ENCODE results near the gene NAB1. TPM values are rescaled to one million over a fixed set of nuclear protein-coding genes. Genes with fewer than 3 reads are reported as not detected.

The NAB1 gene
- polyA plus RNA-seq, 1 of the 3 experiments (the other 2 are of a cell fraction): 9.7 TPM

- no peak for TF ChIP-seq PBX3 (IDR thresholded peaks at IDR 0.05)
- TF ChIP-seq REST (IDR thresholded peaks at IDR 0.05; ENCODE audit: low read depth, low read length): no peak
- TF ChIP-seq NRF1 (IDR thresholded peaks at IDR 0.05; ENCODE audit: low read depth, low read length): no peak
- no peak for TF ChIP-seq TAF1 (IDR thresholded peaks at IDR 0.05; ENCODE audit: borderline replicate concordance, low read depth, low read length)
- no peak for TF ChIP-seq EZH2phosphoT487 (IDR thresholded peaks at IDR 0.05; ENCODE audit: borderline replicate concordance, low read depth)
- no peak for TF ChIP-seq RFX5 (IDR thresholded peaks at IDR 0.05; ENCODE audit: low read length)
- no peak for TF ChIP-seq RAD21 (IDR thresholded peaks at IDR 0.05; ENCODE audit: low read length)
- no peak for TF ChIP-seq USF2 (IDR thresholded peaks at IDR 0.05; ENCODE audit: borderline replicate concordance, low read depth, low read length)
These were observed 77.4 kb downstream of the NAB1 start (continued) for GRCh38 chr2:190726255-190726654.

- ChIA-PET POLR2A (no interaction called here), CTCF (no interaction called here)
- 86% methylated on average over 8 of the region's 8 CpGs for WGBS (ENCODE audit: low lambda C conversion rate)
- Histone ChIP-seq H3K9me3 (no peaks in the 10 kb centered on the region), H3K4me1 (ENCODE audit: control insufficient read depth in 1 of 2, insufficient read depth in 2 of 2, low read depth in 1 of 2, low read length in 1 of 2) (no peaks in the 10 kb centered on the region), H3K9me2 (no peaks in the 10 kb centered on the region), H3K79me2 (ENCODE audit: insufficient read depth) (no peaks in the 10 kb centered on the region), H3F3A (replicated peaks; ENCODE audit: insufficient read depth) (no peaks in the 10 kb centered on the region), H4K20me1 (ENCODE audit: insufficient read depth) (no peaks in the 10 kb centered on the region), H3K36me3 (replicated peaks in 1 of 2; ENCODE audit: control insufficient read depth in 1 of 2, insufficient read depth in 2 of 2, low read length in 1 of 2) (no peaks in the 10 kb centered on the region), H2AFZ (ENCODE audit: low read depth) (no peak overlapping the region), H3K27me3 (ENCODE audit: insufficient read depth) (no peaks in the 10 kb centered on the region), H3K27ac (ENCODE audit: low read depth in 2 of 2, low read length in 1 of 2) (no peak overlapping the region), H3K9ac (no peak overlapping the region), H3K4me2 (no peak overlapping the region), H3K4me3 (ENCODE audit: low read depth in 2 of 2, low read length in 1 of 2) (no peak overlapping the region)
- no peak for TF ChIP-seq EZH2phosphoT487 (IDR thresholded peaks at IDR 0.05; ENCODE audit: borderline replicate concordance, low read depth)
- TF ChIP-seq PBX3 (IDR thresholded peaks at IDR 0.05): no peak
- no peak for TF ChIP-seq NRF1 (IDR thresholded peaks at IDR 0.05; ENCODE audit: low read depth, low read length)
- TF ChIP-seq TEAD4 (IDR thresholded peaks at IDR 0.05; ENCODE audit: borderline replicate concordance, insufficient read depth): no peak
- TF ChIP-seq MAX (IDR thresholded peaks at IDR 0.05; ENCODE audit: low read depth): no peak
- TF ChIP-seq USF1 (IDR thresholded peaks at IDR 0.05; ENCODE audit: borderline replicate concordance, low read depth): no peak
- no peak for TF ChIP-seq RXRA (IDR thresholded peaks at IDR 0.05; ENCODE audit: borderline replicate concordance, low read depth)
- no peak for TF ChIP-seq TCF12 (IDR thresholded peaks at IDR 0.05)
- DNase-seq: no peak
These were observed 87.5 kb downstream of the NAB1 start for GRCh38 chr2:190736355-190736754.

All from SK-N-SH (cell line).